ENCODE data around the gene TMEM117.

TMEM117 gene

GRCh38 chr12:44313188-44313587 lies 477.3 kb downstream of the TMEM117 start:
- Histone ChIP-seq H2AFZ (ENCODE audit: low read length) (no peak overlapping the region), H3K4me1 (ENCODE audit: insufficient read depth, low read length, severe bottlenecking) (peaks cover 4% of the 10 kb centered on the region)

GRCh38 chr12:44314007-44314500 lies 478.2 kb downstream of the TMEM117 start:
- peaks cover 4% of the 10 kb centered on the region for H3K4me1 ChIP-seq (ENCODE audit: insufficient read depth, low read length, severe bottlenecking)
- no peaks in the 10 kb centered on the region for H3K27me3 ChIP-seq (ENCODE audit: insufficient read depth, low read length)
- H2AFZ ChIP-seq (ENCODE audit: low read length), result no peak overlapping the region
- no peaks in the 10 kb centered on the region for H3K9me2 ChIP-seq (ENCODE audit: low read depth, low read length)
- H3K4me3 ChIP-seq (ENCODE audit: low read depth, low read length, poor library complexity, severe bottlenecking), result no peak overlapping the region
- no peak overlapping the region for H3K4me2 ChIP-seq (ENCODE audit: low read length)
- no peaks in the 10 kb centered on the region for H3K36me3 ChIP-seq (ENCODE audit: insufficient read depth, low read length)
- no peaks in the 10 kb centered on the region for H4K20me1 ChIP-seq (ENCODE audit: insufficient read depth, low read length)
- no peak for TF ChIP-seq EZH2 (IDR thresholded peaks at IDR 0.05; ENCODE audit: borderline replicate concordance, low read length)
- TF ChIP-seq CTCF (IDR thresholded peaks at IDR 0.05; ENCODE audit: low read length), result no peak
- H3K79me2 ChIP-seq (ENCODE audit: insufficient read depth, low read length), result no peaks in the 10 kb centered on the region
- peaks cover 3% of the 10 kb centered on the region; the same call in 1 of the 2 replicates for H3K9me3 ChIP-seq (ENCODE audit: low read length)
- no peak overlapping the region for H3K27ac ChIP-seq (ENCODE audit: low read depth, low read length, poor library complexity, severe bottlenecking)
- no peaks in the 10 kb centered on the region for H3F3A ChIP-seq (ENCODE audit: insufficient read depth, low read length)
- H3K9ac ChIP-seq (ENCODE audit: low read length), result no peak overlapping the region

More at GRCh38 chr12:44313188-44313587, 477.3 kb downstream of the TMEM117 start:
- H3K36me3 ChIP-seq (ENCODE audit: insufficient read depth, low read length), result no peaks in the 10 kb centered on the region
- H3K27ac ChIP-seq (ENCODE audit: low read depth, low read length, poor library complexity, severe bottlenecking), result no peak overlapping the region
- no peaks in the 10 kb centered on the region for H4K20me1 ChIP-seq (ENCODE audit: insufficient read depth, low read length)
- H3K9me3 ChIP-seq (ENCODE audit: low read length), result peaks cover 3% of the 10 kb centered on the region; the same call in 1 of the 2 replicates
- H3K4me3 ChIP-seq (ENCODE audit: low read depth, low read length, poor library complexity, severe bottlenecking), result no peak overlapping the region
- H3F3A ChIP-seq (ENCODE audit: insufficient read depth, low read length), result no peaks in the 10 kb centered on the region
- H3K9me2 ChIP-seq (ENCODE audit: low read depth, low read length), result no peaks in the 10 kb centered on the region
- no peak overlapping the region for H3K4me2 ChIP-seq (ENCODE audit: low read length)
- no peaks in the 10 kb centered on the region for H3K79me2 ChIP-seq (ENCODE audit: insufficient read depth, low read length)
- no peak overlapping the region for H3K9ac ChIP-seq (ENCODE audit: low read length)
- H3K27me3 ChIP-seq (ENCODE audit: insufficient read depth, low read length), result no peaks in the 10 kb centered on the region
- no peak for TF ChIP-seq EZH2 (IDR thresholded peaks at IDR 0.05; ENCODE audit: borderline replicate concordance, low read length)
- no peak for TF ChIP-seq CTCF (IDR thresholded peaks at IDR 0.05; ENCODE audit: low read length)

GRCh38 chr12:44317651-44318126 lies 481.8 kb downstream of the TMEM117 start:
- Histone ChIP-seq H4K20me1 (ENCODE audit: insufficient read depth, low read length) (no peaks in the 10 kb centered on the region), H3K27ac (ENCODE audit: low read depth, low read length, poor library complexity, severe bottlenecking) (no peak overlapping the region), H3K4me2 (ENCODE audit: low read length) (no peak overlapping the region), H3K4me3 (ENCODE audit: low read depth, low read length, poor library complexity, severe bottlenecking) (no peak overlapping the region), H3F3A (ENCODE audit: insufficient read depth, low read length) (no peaks in the 10 kb centered on the region), H3K9me3 (ENCODE audit: low read length) (no peaks in the 10 kb centered on the region), H3K36me3 (ENCODE audit: insufficient read depth, low read length) (no peaks in the 10 kb centered on the region), H3K4me1 (ENCODE audit: insufficient read depth, low read length, severe bottlenecking) (peaks cover 11% of the 10 kb centered on the region), H3K9me2 (ENCODE audit: low read depth, low read length) (no peaks in the 10 kb centered on the region), H3K79me2 (ENCODE audit: insufficient read depth, low read length) (no peaks in the 10 kb centered on the region), H2AFZ (ENCODE audit: low read length) (no peak overlapping the region), H3K27me3 (ENCODE audit: insufficient read depth, low read length) (no peaks in the 10 kb centered on the region), H3K9ac (ENCODE audit: low read length) (no peak overlapping the region)
- TF ChIP-seq EZH2 (IDR thresholded peaks at IDR 0.05; ENCODE audit: borderline replicate concordance, low read length) (no peak), CTCF (IDR thresholded peaks at IDR 0.05; ENCODE audit: low read length) (peak; percentile 64)

All from OCI-LY1 (cell line).